ENCODE results near the gene FHOD3.

- TF ChIP-seq CTCF (IDR thresholded peaks at IDR 0.05) (no peak), POLR2AphosphoS5 (IDR thresholded peaks at IDR 0.05) (no peak), EP300 (IDR thresholded peaks at IDR 0.05; ENCODE audit: low read depth) (no peak)
Measured at GRCh38 chr18:36338403-36338933, 41.0 kb downstream of the FHOD3 start.
